Osteoblast (primary cell): ENCODE measurements around the gene TENM3. TPM values are rescaled to one million over a fixed set of nuclear protein-coding genes. Genes with fewer than 3 reads are reported as not detected.

Experiments used
- DNase-seq: peaks from one replicate; pipeline ENCODE4 v3.0.0; 2011; ENCODE audit warnings: low spot score, mixed read lengths; ENCODE audit not compliant: insufficient read length; ENCODE audit errors: missing footprints
- H2AFZ ChIP-seq: 2 replicates; pipeline ENCODE4 v1.6.0; 2011; ENCODE audit warnings: mild to moderate bottlenecking, low read length
- H3K27ac ChIP-seq: 2 replicates; pipeline ENCODE4 v1.5.1; 2011; ENCODE audit warnings: mild to moderate bottlenecking, low read depth, low read length, moderate library complexity
- H3K27me3 ChIP-seq: 2 replicates; pipeline ENCODE4 v1.6.0; 2012; ENCODE audit warnings: mild to moderate bottlenecking, control low read depth, inconsistent platforms, low read length, moderate library complexity; ENCODE audit not compliant: insufficient read depth
- H3K36me3 ChIP-seq: 2 replicates; pipeline ENCODE4 v1.5.1; 2011; ENCODE audit warnings: mild to moderate bottlenecking, low read length, control low read depth, moderate library complexity; ENCODE audit not compliant: insufficient read depth
- H3K4me1 ChIP-seq: 2 replicates; pipeline ENCODE4 v1.5.1; 2011; ENCODE audit warnings: mild to moderate bottlenecking, low read length, control low read depth, moderate library complexity; ENCODE audit not compliant: insufficient read depth
- H3K4me2 ChIP-seq: 2 replicates; pipeline ENCODE4 v1.6.0; 2011; ENCODE audit warnings: mild to moderate bottlenecking, low read length; ENCODE audit not compliant: insufficient read depth
- H3K4me3 ChIP-seq: fragments of 200-600 bp; sonication (generic); 3 replicates; pipeline ENCODE4 v1.5.1; 2012; ENCODE audit warnings: mild to moderate bottlenecking, low read length, inconsistent platforms; ENCODE audit not compliant: insufficient read depth
- H3K79me2 ChIP-seq: 2 replicates; pipeline ENCODE4 v1.6.0; 2012; ENCODE audit warnings: mild to moderate bottlenecking, low read length, control low read depth, inconsistent platforms; ENCODE audit not compliant: insufficient read depth
- H3K9me3 ChIP-seq: 2 replicates; pipeline ENCODE4 v1.5.1; 2011; ENCODE audit warnings: low read depth, low read length, control low read depth
- H4K20me1 ChIP-seq: 2 replicates; pipeline ENCODE4 v1.6.0; 2012; ENCODE audit warnings: mild to moderate bottlenecking, low read length, control low read depth; ENCODE audit not compliant: insufficient read depth
- CTCF ChIP-seq: IDR thresholded peaks from 2 replicates; pipeline ENCODE4 v1.5.1; 2011; ENCODE audit warnings: mild to moderate bottlenecking, low read depth, low read length, moderate library complexity; ENCODE audit errors: extremely low read depth
- total RNA-seq: library from RNA; depleted of rRNA; stranded (reverse); fragments of >200 nt; gene quantifications from 2 replicates; pipeline ENCODE4 v1.2.3, GENCODE V29; 2012

TENM3 gene
- total RNA-seq, 1 donor: 59.0 TPM

DNA sequence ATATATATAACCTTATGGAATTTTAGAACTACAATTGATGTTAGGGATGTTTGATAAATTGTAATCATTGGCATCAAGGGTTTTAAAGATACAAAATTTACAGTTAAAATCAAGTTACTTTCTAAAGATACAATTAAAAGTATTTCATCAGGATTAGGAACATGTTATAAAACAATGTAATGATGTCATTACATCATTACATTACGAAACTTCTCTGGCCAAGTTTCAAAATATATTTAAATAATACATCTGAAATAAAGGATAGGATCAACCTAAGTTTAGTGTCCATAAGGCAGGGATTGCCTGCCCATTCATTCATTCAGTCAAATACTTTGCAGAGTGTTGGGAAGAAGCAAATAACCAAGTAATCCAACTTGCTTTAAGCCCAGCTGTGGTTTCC lies 75.1 kb downstream of the TENM3 start:
- Histone ChIP-seq H3K27me3 (no peaks in the 10 kb centered on the region), H3K36me3 (no peaks in the 10 kb centered on the region), H3K4me1 (no peaks in the 10 kb centered on the region), H3K27ac (no peak overlapping the region), H3K9me3 (no peaks in the 10 kb centered on the region), H2AFZ (no peak overlapping the region), H3K4me3 (no peak overlapping the region), H3K4me2 (no peak overlapping the region), H3K79me2 (no peaks in the 10 kb centered on the region), H4K20me1 (no peaks in the 10 kb centered on the region)
- no peak for DNase-seq
- no peak for TF ChIP-seq CTCF

- no peak for TF ChIP-seq CTCF
- H3K27ac ChIP-seq: no peak overlapping the region
- no peaks in the 10 kb centered on the region for H3K79me2 ChIP-seq
- H3K9me3 ChIP-seq: no peaks in the 10 kb centered on the region
- H2AFZ ChIP-seq: no peak overlapping the region
- DNase-seq: no peak
- no peak overlapping the region for H3K4me3 ChIP-seq
- H3K36me3 ChIP-seq: no peaks in the 10 kb centered on the region
- H3K4me2 ChIP-seq: no peak overlapping the region
- no peaks in the 10 kb centered on the region for H4K20me1 ChIP-seq
- H3K27me3 ChIP-seq: no peaks in the 10 kb centered on the region
- H3K4me1 ChIP-seq: no peaks in the 10 kb centered on the region
Measured at GRCh38 chr4:182320092-182320491, 76.9 kb downstream of the TENM3 start.

- Histone ChIP-seq H3K4me1 (no peaks in the 10 kb centered on the region), H3K79me2 (no peaks in the 10 kb centered on the region), H4K20me1 (no peaks in the 10 kb centered on the region), H3K9me3 (no peaks in the 10 kb centered on the region), H3K27me3 (no peaks in the 10 kb centered on the region), H3K4me2 (no peak overlapping the region), H3K4me3 (no peak overlapping the region), H2AFZ (no peak overlapping the region), H3K36me3 (no peaks in the 10 kb centered on the region), H3K27ac (no peak overlapping the region)
- no peak for DNase-seq
- no peak for TF ChIP-seq CTCF
Measured at GRCh38 chr4:182320580-182320979, 77.4 kb downstream of the TENM3 start.

- H3K27me3 ChIP-seq: no peaks in the 10 kb centered on the region
- H4K20me1 ChIP-seq: no peaks in the 10 kb centered on the region
- H2AFZ ChIP-seq: no peak overlapping the region
- H3K36me3 ChIP-seq: no peaks in the 10 kb centered on the region
- no peaks in the 10 kb centered on the region for H3K79me2 ChIP-seq
- DNase-seq: no peak
- no peak overlapping the region for H3K4me2 ChIP-seq
- TF ChIP-seq CTCF: no peak
- no peak overlapping the region for H3K27ac ChIP-seq
- H3K9me3 ChIP-seq: no peaks in the 10 kb centered on the region
- no peaks in the 10 kb centered on the region for H3K4me1 ChIP-seq
- H3K4me3 ChIP-seq: no peak overlapping the region
Measured at GRCh38 chr4:182324282-182324681, 81.1 kb downstream of the TENM3 start.
